IMR-90 (cell line): ENCODE results near the gene DCAF6. TPM values are rescaled to one million over a fixed set of nuclear protein-coding genes. Genes with fewer than 3 reads are reported as not detected.

Source experiments
- ATAC-seq: fragments of 200-7000 bp; cut with Tn5 transposase; 2 replicates; pipeline ENCODE4 v1.9.1; 2020; ENCODE audit warnings: low read depth, mild to moderate bottlenecking, moderate library complexity
- BruUV-seq: library from RNA; stranded (reverse); fragments of 400-500 nt; replicated peaks from 2 replicates; lab custom pipeline; 2021; lab: Mats Ljungman, UMichigan
- CTCF ChIA-PET: fragments of 300-600 bp; formaldehyde crosslinking; extraction: SDS; loops from one replicate; lab custom pipeline; 2021; ENCODE audit warnings: antibody characterized with exemption; lab: Yijun Ruan, JAX
- POLR2A ChIA-PET: fragments of 300-600 bp; sonication (Branson Sonifier 250); formaldehyde crosslinking; loops from one replicate; lab custom pipeline; 2022; ENCODE audit warnings: antibody characterized with exemption; ENCODE audit not compliant: unreplicated experiment; lab: Charles Lee
- DNase-seq: peaks from one replicate; pipeline ENCODE4 v3.0.0; 2013
- H2AFZ ChIP-seq: replicated peaks from 2 replicates; pipeline ENCODE3; 2013; ENCODE audit warnings: low read length, mild to moderate bottlenecking; ENCODE audit not compliant: poor library complexity
- H2AK5ac ChIP-seq: 2 replicates; pipeline ENCODE4 v1.6.1; 2013; ENCODE audit warnings: low read depth, low read length, inconsistent platforms
- H2AK9ac ChIP-seq: replicated peaks from 2 replicates; pipeline ENCODE3; 2013; ENCODE audit warnings: mild to moderate bottlenecking, low read depth, low read length, moderate library complexity; ENCODE audit not compliant: poor library complexity
- H2BK120ac ChIP-seq: 2 replicates; pipeline ENCODE4 v1.6.1; 2013; ENCODE audit warnings: low read depth, low read length, inconsistent platforms
- H2BK15ac ChIP-seq: 3 replicates; pipeline ENCODE4 v1.6.1; 2013; ENCODE audit warnings: low read depth, low read length, inconsistent platforms
- H2BK20ac ChIP-seq: 2 replicates; pipeline ENCODE4 v1.6.1; 2013; ENCODE audit warnings: low read depth, mild to moderate bottlenecking, inconsistent platforms, low read length, moderate library complexity
- H2BK5ac ChIP-seq: 2 replicates; pipeline ENCODE4 v1.6.1; 2013; ENCODE audit warnings: mild to moderate bottlenecking, low read depth, low read length, inconsistent platforms; ENCODE audit not compliant: poor library complexity, severe bottlenecking
- H3K14ac ChIP-seq: replicated peaks from 2 replicates; pipeline ENCODE4 v1.6.1; 2013; ENCODE audit warnings: low read depth, low read length, inconsistent platforms
- H3K18ac ChIP-seq: 2 replicates; pipeline ENCODE4 v1.6.1; 2013; ENCODE audit warnings: low read depth, low read length, control low read depth
- H3K23ac ChIP-seq: 2 replicates; pipeline ENCODE4 v1.6.1; 2013; ENCODE audit warnings: low read depth, low read length, inconsistent platforms
- H3K27ac ChIP-seq: 2 replicates; pipeline ENCODE4 v1.5.1; 2013; ENCODE audit warnings: mild to moderate bottlenecking, control low read depth, low read length; ENCODE audit not compliant: insufficient read depth
- H3K27me3 ChIP-seq: 2 replicates; pipeline ENCODE4 v1.6.1; 2013; ENCODE audit warnings: low read length; ENCODE audit not compliant: control insufficient read depth, insufficient read depth
- H3K36me3 ChIP-seq: 2 replicates; pipeline ENCODE4 v1.6.1; 2013; ENCODE audit warnings: low read length, mixed read lengths; ENCODE audit not compliant: control insufficient read depth, insufficient read depth
- H3K4ac ChIP-seq: 2 replicates; pipeline ENCODE4 v1.6.1; 2013; ENCODE audit warnings: low read depth, low read length, inconsistent platforms
- H3K4me1 ChIP-seq: 2 replicates; pipeline ENCODE4 v1.6.1; 2013; ENCODE audit warnings: low read length, mixed read lengths; ENCODE audit not compliant: control insufficient read depth, insufficient read depth
- H3K4me2 ChIP-seq: 2 replicates; pipeline ENCODE4 v1.6.1; 2013; ENCODE audit warnings: low read depth, mild to moderate bottlenecking, control low read depth, low read length, moderate library complexity
- H3K4me3 ChIP-seq: 2 replicates; pipeline ENCODE4 v1.5.1; 2013; ENCODE audit warnings: low read depth, mild to moderate bottlenecking, control low read depth, low read length, moderate library complexity; ENCODE audit not compliant: insufficient read depth
- H3K56ac ChIP-seq: 2 replicates; pipeline ENCODE4 v1.6.1; 2013; ENCODE audit warnings: low read length, inconsistent platforms; ENCODE audit not compliant: insufficient read depth; ENCODE audit errors: extremely low read depth
- H3K79me1 ChIP-seq, 2 experiments: 2 replicates each; pipeline ENCODE4 v1.6.1; 2013; ENCODE audit warnings: low read length in 2 of 2, inconsistent platforms in 1 of 2, low read depth in 1 of 2
- H3K9ac ChIP-seq: 2 replicates; pipeline ENCODE4 v1.6.1; 2013; ENCODE audit warnings: low read depth, low read length, control low read depth
- H3K9me1 ChIP-seq: 2 replicates; pipeline ENCODE4 v1.6.1; 2013; ENCODE audit warnings: low read length, inconsistent platforms; ENCODE audit not compliant: insufficient read depth
- H3K9me3 ChIP-seq: 2 replicates; pipeline ENCODE4 v1.6.1; 2013; ENCODE audit warnings: low read length; ENCODE audit not compliant: control insufficient read depth, insufficient read depth
- H4K20me1 ChIP-seq: 2 replicates; pipeline ENCODE4 v1.6.1; 2013; ENCODE audit warnings: low read length, inconsistent platforms; ENCODE audit not compliant: insufficient read depth
- H4K5ac ChIP-seq: 2 replicates; pipeline ENCODE4 v1.6.1; 2013; ENCODE audit warnings: mild to moderate bottlenecking, low read depth, low read length, control low read depth
- H4K8ac ChIP-seq, 2 experiments: 2 replicates each; pipeline ENCODE4 v1.6.1; 2013; ENCODE audit warnings: low read depth in 2 of 2, low read length in 2 of 2, control low read depth in 1 of 2, inconsistent platforms in 1 of 2
- H4K91ac ChIP-seq: 2 replicates; pipeline ENCODE4 v1.6.1; 2013; ENCODE audit warnings: low read depth, low read length, inconsistent platforms; ENCODE audit not compliant: insufficient read depth
- BHLHE40 ChIP-seq: fragments of 150-350 bp; IDR thresholded peaks from 2 replicates; pipeline ENCODE4 v1.6.1; 2016; ENCODE audit warnings: mild to moderate bottlenecking, low read depth, low read length
- CEBPB ChIP-seq: IDR thresholded peaks from 2 replicates; pipeline ENCODE4 v1.6.1; 2012; ENCODE audit warnings: low read depth, low read length, improper control_type of control experiment
- CHD1 ChIP-seq: IDR thresholded peaks from 2 replicates; pipeline ENCODE4 v1.6.1; 2012; ENCODE audit warnings: low read depth, low read length, improper control_type of control experiment
- ELK1 ChIP-seq: fragments of 150-350 bp; IDR thresholded peaks from 2 replicates; pipeline ENCODE4 v1.6.1; 2016; ENCODE audit warnings: low read depth, mild to moderate bottlenecking, low read length, moderate library complexity, borderline replicate concordance
- FOS ChIP-seq: fragments of 150-350 bp; IDR thresholded peaks from 2 replicates; pipeline ENCODE4 v1.6.1; 2016; ENCODE audit warnings: low read depth, low read length
- MAFK ChIP-seq: IDR thresholded peaks from 2 replicates; pipeline ENCODE4 v1.6.1; 2012; ENCODE audit warnings: low read depth, low read length, improper control_type of control experiment
- MAZ ChIP-seq: IDR thresholded peaks from 2 replicates; pipeline ENCODE4 v1.6.1; 2012; ENCODE audit warnings: low read depth, mild to moderate bottlenecking, low read length, improper control_type of control experiment, moderate library complexity, borderline replicate concordance
- MXI1 ChIP-seq: IDR thresholded peaks from 2 replicates; pipeline ENCODE4 v1.6.1; 2012; ENCODE audit warnings: low read depth, mild to moderate bottlenecking, low read length, moderate library complexity, borderline replicate concordance
- NFE2L2 ChIP-seq: fragments of 150-350 bp; IDR thresholded peaks from 2 replicates; pipeline ENCODE4 v1.6.1; 2016; ENCODE audit warnings: low read depth, mild to moderate bottlenecking, low read length
- POLR2A ChIP-seq: IDR thresholded peaks from 2 replicates; pipeline ENCODE4 v1.6.1; 2012; ENCODE audit warnings: mild to moderate bottlenecking, low read depth, low read length
- RAD21 ChIP-seq: IDR thresholded peaks from 2 replicates; pipeline ENCODE4 v1.6.1; 2012; ENCODE audit warnings: low read length, improper control_type of control experiment
- RCOR1 ChIP-seq: IDR thresholded peaks from 2 replicates; pipeline ENCODE4 v1.6.1; 2012; ENCODE audit warnings: mild to moderate bottlenecking, low read length, improper control_type of control experiment; ENCODE audit not compliant: insufficient replicate concordance
- RFX5 ChIP-seq: IDR thresholded peaks from 2 replicates; pipeline ENCODE4 v1.8.0; 2012; ENCODE audit warnings: low read depth, mild to moderate bottlenecking, low read length, moderate library complexity
- SMC3 ChIP-seq: fragments of 150-350 bp; IDR thresholded peaks from 2 replicates; pipeline ENCODE4 v1.6.1; 2016; ENCODE audit warnings: low read depth, mild to moderate bottlenecking, antibody characterized with exemption, low read length, moderate library complexity
- WGBS, 2 experiments: methylation state at CpG; one replicate each; pipeline versions ENCODE4 v1.1.5 to v1.1.7; 2013; ENCODE audit warnings: missing lambda C conversion rate in 2 of 2; ENCODE audit not compliant: insufficient read length in 1 of 2; ENCODE audit errors: extremely low coverage in 2 of 2; 5-methylcytosine and 5-hydroxymethylcytosine counted together
- dilution Hi-C: fragments of 300-500 bp; cut with HindIII; formaldehyde crosslinking; loops from one replicate; pipeline ENCODE4 v1.14.3; 2018; ENCODE audit warnings: low sequenced_read_pairs; ENCODE audit not compliant: unreplicated experiment
- in situ Hi-C: fragments of 300-500 bp; cut with MboI; formaldehyde crosslinking; loops from 3 replicates; pipeline ENCODE4 v1.14.3; 2019; ENCODE audit warnings: low sequenced_read_pairs, inconsistent platforms, mixed read lengths
- intact Hi-C: fragments of 100-400 bp; cut with micrococcal nuclease; formaldehyde crosslinking; loops from 2 replicates; pipeline ENCODE4 v1.10.0; 2022
- polyA plus RNA-seq, 3 experiments: library from polyadenylated mRNA; depleted of rRNA; stranded (reverse); fragments of >200 nt; gene quantifications; 2 replicates each; pipeline ENCODE4 v1.2.3, GENCODE V29; 2012; ENCODE audit warnings: low replicate concordance in 1 of 3
- total RNA-seq: library from RNA; depleted of rRNA; stranded (reverse); fragments of >200 nt; gene quantifications from 2 replicates; pipeline ENCODE4 v1.2.3, GENCODE V29; 2012
- TF ChIP-seq, protein P1 (sequence below): conservative IDR thresholded peaks from 2 replicates; pipeline ENCODE4 v1.5.1; 2012; ENCODE audit warnings: mild to moderate bottlenecking, low read depth, low read length, improper control_type of control experiment
- TF ChIP-seq, protein P2 (sequence below): fragments of 150-350 bp; IDR thresholded peaks from 2 replicates; pipeline ENCODE4 v1.6.1; 2017; ENCODE audit warnings: mild to moderate bottlenecking, antibody characterized with exemption, low read length, low read depth

DCAF6 gene
- total and polyA plus RNA-seq, 2 of the 4 experiments (the other 2 are of a cell fraction) = 60.4 to 88.7 TPM

GRCh38 chr1:168110896-168111545 lies 174.5 kb downstream of the DCAF6 start:
- CTCF ChIA-PET = interaction anchor here (0.8 to 1.5 kb wide), 2 partner anchors 10 to 15 kb away, joined by 3 to 5 read pairs; no protein-coding TSS in a partner anchor

More at GRCh38 chr1:168110896-168111545, 174.5 kb downstream of the DCAF6 start:
- Histone ChIP-seq H3K4ac (no peak overlapping the region), H4K20me1 (no peaks in the 10 kb centered on the region), H2BK15ac (no peak overlapping the region), H3K36me3 (peaks cover 3% of the 10 kb centered on the region), H4K8ac (no peak overlapping the region), H3K79me1 (peaks cover 12 to 16% of the 10 kb centered on the region in 2 experiments; a peak in 3 of 4 replicates), H3K14ac (no peak overlapping the region), H2AFZ (no peak overlapping the region), H3K9me1 (peaks cover 10% of the 10 kb centered on the region), H2AK9ac (no peak overlapping the region), H3K23ac (no peak overlapping the region), H3K18ac (no peak overlapping the region), H3K27me3 (no peaks in the 10 kb centered on the region), H2AK5ac (no peak overlapping the region), H3K27ac (no peak overlapping the region), H3K4me3 (no peak overlapping the region), H4K91ac (no peak overlapping the region), H2BK120ac (no peak overlapping the region), H4K5ac (no peak overlapping the region), H2BK5ac (no peak overlapping the region), H3K9ac (no peak overlapping the region), H3K4me1 (peaks cover 1% of the 10 kb centered on the region; the same call in 1 of the 2 replicates), H3K9me3 (no peaks in the 10 kb centered on the region), H3K56ac (no peak overlapping the region), H3K4me2 (no peak overlapping the region), H2BK20ac (no peak overlapping the region)
- BruUV-seq = no TSS peak
- TF ChIP-seq, protein P1, sequence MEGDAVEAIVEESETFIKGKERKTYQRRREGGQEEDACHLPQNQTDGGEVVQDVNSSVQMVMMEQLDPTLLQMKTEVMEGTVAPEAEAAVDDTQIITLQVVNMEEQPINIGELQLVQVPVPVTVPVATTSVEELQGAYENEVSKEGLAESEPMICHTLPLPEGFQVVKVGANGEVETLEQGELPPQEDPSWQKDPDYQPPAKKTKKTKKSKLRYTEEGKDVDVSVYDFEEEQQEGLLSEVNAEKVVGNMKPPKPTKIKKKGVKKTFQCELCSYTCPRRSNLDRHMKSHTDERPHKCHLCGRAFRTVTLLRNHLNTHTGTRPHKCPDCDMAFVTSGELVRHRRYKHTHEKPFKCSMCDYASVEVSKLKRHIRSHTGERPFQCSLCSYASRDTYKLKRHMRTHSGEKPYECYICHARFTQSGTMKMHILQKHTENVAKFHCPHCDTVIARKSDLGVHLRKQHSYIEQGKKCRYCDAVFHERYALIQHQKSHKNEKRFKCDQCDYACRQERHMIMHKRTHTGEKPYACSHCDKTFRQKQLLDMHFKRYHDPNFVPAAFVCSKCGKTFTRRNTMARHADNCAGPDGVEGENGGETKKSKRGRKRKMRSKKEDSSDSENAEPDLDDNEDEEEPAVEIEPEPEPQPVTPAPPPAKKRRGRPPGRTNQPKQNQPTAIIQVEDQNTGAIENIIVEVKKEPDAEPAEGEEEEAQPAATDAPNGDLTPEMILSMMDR = no peak
- TF ChIP-seq, protein P2, sequence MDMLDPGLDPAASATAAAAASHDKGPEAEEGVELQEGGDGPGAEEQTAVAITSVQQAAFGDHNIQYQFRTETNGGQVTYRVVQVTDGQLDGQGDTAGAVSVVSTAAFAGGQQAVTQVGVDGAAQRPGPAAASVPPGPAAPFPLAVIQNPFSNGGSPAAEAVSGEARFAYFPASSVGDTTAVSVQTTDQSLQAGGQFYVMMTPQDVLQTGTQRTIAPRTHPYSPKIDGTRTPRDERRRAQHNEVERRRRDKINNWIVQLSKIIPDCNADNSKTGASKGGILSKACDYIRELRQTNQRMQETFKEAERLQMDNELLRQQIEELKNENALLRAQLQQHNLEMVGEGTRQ = no peak
- TF ChIP-seq SMC3 (no peak), NFE2L2 (no peak), POLR2A (no peak), CEBPB (no peak), BHLHE40 (no peak), MXI1 (no peak), RAD21 (no peak), ELK1 (no peak), MAFK (no peak), FOS (no peak), MAZ (no peak), CHD1 (no peak), RFX5 (no peak), RCOR1 (no peak)
- POLR2A ChIA-PET = interaction anchor here (0.6 kb wide), 1 partner anchor 1067 kb away, joined by 5 read pairs; no protein-coding TSS in a partner anchor
- ATAC-seq (no peak), DNase-seq (no peak)
- no CpG with 5 or more reads among the region's 7 CpGs for WGBS, 2 experiments
- intact Hi-C loops = no loop called here
- in situ Hi-C loops = no loop called here
- dilution Hi-C loops = no loop called here
